HepG2 (cell line): ENCODE measurements around the gene PNPLA2. TPM values are rescaled to one million over a fixed set of nuclear protein-coding genes. Genes with fewer than 3 reads are reported as not detected.

Experiments
- ATF4 ChIP-seq, 2 experiments: fragments of 450-650 bp in 1 of 2; sonication (generic) in 1 of 2; formaldehyde crosslinking; IDR thresholded peaks; 2 replicates each; pipeline versions ENCODE4 v1.5.0 to v1.8.0; 2020 to 2022; ENCODE audit warnings: mild to moderate bottlenecking in 1 of 2, missing genetic modification reagents in 1 of 2
- CAMTA2 ChIP-seq: sonication (generic); formaldehyde crosslinking; IDR thresholded peaks from 2 replicates; pipeline ENCODE4 v1.4.0; 2020; ENCODE audit warnings: mild to moderate bottlenecking, missing genetic modification reagents, borderline replicate concordance
- CBX2 ChIP-seq, 2 experiments: fragments of 200-600 bp in 1 of 2; sonication (generic); formaldehyde crosslinking in 1 of 2; IDR thresholded peaks; 2 replicates each; pipeline versions ENCODE4 v1.7.0 to v1.8.1; 2018 to 2022; ENCODE audit warnings: low read depth in 2 of 2, low read length in 1 of 2, mild to moderate bottlenecking in 1 of 2, missing genetic modification reagents in 1 of 2
- CC2D1A ChIP-seq: sonication (generic); formaldehyde crosslinking; IDR thresholded peaks from 2 replicates; pipeline ENCODE4 v1.8.1; 2023; ENCODE audit warnings: mild to moderate bottlenecking, missing genetic modification reagents
- ESRRA ChIP-seq: sonication (generic); formaldehyde crosslinking; IDR thresholded peaks from 2 replicates; pipeline ENCODE4 v1.5.1; 2020; ENCODE audit warnings: mild to moderate bottlenecking, low read depth, missing genetic modification reagents
- HDAC1 ChIP-seq: sonication (generic); formaldehyde crosslinking; IDR thresholded peaks from 2 replicates; pipeline ENCODE4 v1.5.1; 2020; ENCODE audit warnings: mild to moderate bottlenecking, missing genetic modification reagents
- KDM3A ChIP-seq: IDR thresholded peaks from 2 replicates; pipeline ENCODE4 v1.6.1; 2018; ENCODE audit warnings: low read depth, missing compliant biosample characterization
- MEF2D ChIP-seq: sonication (generic); formaldehyde crosslinking; IDR thresholded peaks from 2 replicates; pipeline ENCODE4 v1.5.1; 2020; ENCODE audit warnings: mild to moderate bottlenecking, missing genetic modification reagents
- MTA1 ChIP-seq: sonication (generic); formaldehyde crosslinking; IDR thresholded peaks from 2 replicates; pipeline ENCODE4 v1.4.0; 2020; ENCODE audit warnings: missing genetic modification reagents, mild to moderate bottlenecking, borderline replicate concordance
- MYPOP ChIP-seq: sonication (generic); formaldehyde crosslinking; IDR thresholded peaks from 2 replicates; pipeline ENCODE4 v1.8.1; 2023; ENCODE audit warnings: mild to moderate bottlenecking, moderate library complexity, missing genetic modification reagents
- NCOR1 ChIP-seq: fragments of 200-600 bp; sonication (generic); IDR thresholded peaks from 2 replicates; pipeline ENCODE4 v1.7.0; 2017; ENCODE audit warnings: antibody characterized with exemption, low read length, borderline replicate concordance
- NR2F2 ChIP-seq: IDR thresholded peaks from 2 replicates; pipeline ENCODE4 v1.6.1; 2012; ENCODE audit warnings: low read depth, inconsistent platforms, borderline replicate concordance
- PAWR ChIP-seq: sonication (generic); formaldehyde crosslinking; IDR thresholded peaks from 2 replicates; pipeline ENCODE4 v1.4.0; 2020; ENCODE audit warnings: missing genetic modification reagents, mild to moderate bottlenecking, borderline replicate concordance
- SNAPC4 ChIP-seq: sonication (generic); formaldehyde crosslinking; IDR thresholded peaks from 2 replicates; pipeline ENCODE4 v1.4.0; 2020; ENCODE audit warnings: mild to moderate bottlenecking, missing genetic modification reagents
- THYN1 ChIP-seq: sonication (generic); formaldehyde crosslinking; IDR thresholded peaks from 2 replicates; pipeline ENCODE4 v1.8.1; 2023; ENCODE audit warnings: low read depth, mild to moderate bottlenecking, moderate library complexity, missing genetic modification reagents, borderline replicate concordance
- ZNF263 ChIP-seq: sonication (generic); formaldehyde crosslinking; IDR thresholded peaks from 2 replicates; pipeline ENCODE4 v1.4.0; 2020; ENCODE audit warnings: missing genetic modification reagents
- ZNF333 ChIP-seq: sonication (generic); formaldehyde crosslinking; IDR thresholded peaks from 2 replicates; pipeline ENCODE4 v1.4.0; 2020; ENCODE audit warnings: mild to moderate bottlenecking, missing genetic modification reagents, borderline replicate concordance
- ZNF614 ChIP-seq: IDR thresholded peaks from 2 replicates; pipeline ENCODE4 v1.6.1; 2018; ENCODE audit warnings: missing biosample characterization, missing genetic modification reagents, inconsistent platforms, borderline replicate concordance
- polyA plus RNA-seq, 8 experiments: library from polyadenylated mRNA; depleted of rRNA in 3 of 8; stranded (reverse) in 7 of 8; unstranded in 1 of 8; fragments of >200 nt; fragmentation: Illumina TruSeq in 4 of 8; extraction: Trizol in 4 of 8; gene quantifications; 2 replicates each; pipeline versions ENCODE4 v1.2.1 to v1.2.3, GENCODE V29; 2011 to 2016; ENCODE audit warnings: low read depth in 4 of 8, missing spikeins in 1 of 8, mixed read lengths in 1 of 8; ENCODE audit not compliant: insufficient read depth in 1 of 8
- total RNA-seq, 5 experiments: library from RNA; depleted of rRNA; stranded (reverse); fragments of >200 nt; fragmentation: Illumina TruSeq; extraction: Trizol; gene quantifications; 2 replicates each; pipeline ENCODE4 v1.2.3, GENCODE V29; 2016; ENCODE audit warnings: low read depth in 1 of 5
- TF ChIP-seq, protein P1 (sequence below): sonication (generic); formaldehyde crosslinking; IDR thresholded peaks from 2 replicates; pipeline ENCODE4 v1.4.0; 2020; ENCODE audit warnings: mild to moderate bottlenecking, missing genetic modification reagents

Gene PNPLA2
- total and polyA plus RNA-seq, 2 of the 13 experiments (the other 11 are each of a cell fraction or from before 2014, with no cell fraction given) = 10.5 to 43.2 TPM

DNA sequence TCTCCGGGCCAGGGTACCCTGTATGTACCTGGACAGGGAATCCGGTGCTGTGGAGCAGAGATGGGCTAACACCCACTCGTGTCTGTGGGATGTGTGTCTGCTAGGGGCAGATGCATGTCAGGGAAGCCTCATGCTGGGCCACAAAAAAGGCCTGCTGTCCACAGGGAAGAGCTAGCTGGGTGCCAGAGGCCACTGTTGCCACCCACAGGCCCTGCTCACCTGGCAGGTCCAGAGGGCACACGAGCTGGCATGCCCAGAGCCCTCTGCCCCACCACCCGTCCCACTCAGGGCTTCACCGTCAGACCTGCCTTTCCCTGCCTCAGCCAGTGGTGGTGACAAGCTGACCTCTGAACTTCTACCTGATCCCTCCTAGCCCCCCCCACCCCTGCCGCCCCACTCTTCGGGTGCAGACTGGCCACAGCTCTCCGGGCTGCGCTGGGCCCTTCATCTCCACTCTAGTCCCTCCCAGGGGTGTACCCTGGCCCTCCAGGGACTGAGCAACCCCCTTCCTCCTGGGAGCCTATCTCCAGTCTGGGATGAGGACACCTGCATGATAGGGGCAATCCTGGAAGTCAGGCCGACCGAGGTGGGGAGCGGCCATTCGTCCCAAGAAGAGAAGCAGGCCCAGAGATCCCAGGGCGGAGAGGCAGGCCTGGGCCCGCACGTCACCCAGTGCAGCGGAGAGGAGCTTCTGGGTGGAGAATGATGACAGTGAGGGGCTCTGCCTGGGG is 22.0 kb upstream of the PNPLA2 start (continued):
- TF ChIP-seq MEF2D (CRISPR knock-in tag) = no peak
- no peak for TF ChIP-seq CC2D1A (CRISPR knock-in tag)
- TF ChIP-seq NCOR1 = no peak
- peak; percentile 70 for TF ChIP-seq HDAC1 (CRISPR knock-in tag)
- TF ChIP-seq THYN1 = no peak; the same call in 1 of the 2 replicates
- TF ChIP-seq ZNF333 (CRISPR knock-in tag) = 0 out of 2 replicates have a peak, but pooled peaks have one; percentile 56
- TF ChIP-seq, protein P1, sequence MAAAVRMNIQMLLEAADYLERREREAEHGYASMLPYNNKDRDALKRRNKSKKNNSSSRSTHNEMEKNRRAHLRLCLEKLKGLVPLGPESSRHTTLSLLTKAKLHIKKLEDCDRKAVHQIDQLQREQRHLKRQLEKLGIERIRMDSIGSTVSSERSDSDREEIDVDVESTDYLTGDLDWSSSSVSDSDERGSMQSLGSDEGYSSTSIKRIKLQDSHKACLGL (CRISPR knock-in tag) = peak; percentile 3; the same call in 1 of the 2 replicates
- TF ChIP-seq ZNF614 (CRISPR knock-in tag) = 0 out of 2 replicates have a peak, but pooled peaks have one; percentile 4
- peak; percentile 33; the same call in 1 of the 2 replicates for TF ChIP-seq ESRRA
- TF ChIP-seq KDM3A (CRISPR knock-in tag) = 0 out of 2 replicates have a peak, but pooled peaks have one; percentile 1
- TF ChIP-seq MYPOP = no peak
- 0 out of 2 replicates have a peak, but pooled peaks have one; percentile 24 for TF ChIP-seq CAMTA2 (CRISPR knock-in tag)
- TF ChIP-seq ATF4 (CRISPR knock-in tag; IDR thresholded peaks at IDR 0.05) = no peak
- 0 out of 2 replicates have a peak, but pooled peaks have one; percentile 65 for TF ChIP-seq SNAPC4
- TF ChIP-seq MTA1 (CRISPR knock-in tag) = peak; percentile 31
- TF ChIP-seq PAWR (CRISPR knock-in tag) = no peak
- peak; percentile 19; the same call in 1 of the 2 replicates for TF ChIP-seq NR2F2
- no peak for TF ChIP-seq CBX2 (IDR thresholded peaks at IDR 0.05; ENCODE audit: low read depth, low read length)
- no peak for TF ChIP-seq CBX2 (CRISPR knock-in tag; IDR thresholded peaks at IDR 0.05; ENCODE audit: low read depth)
- TF ChIP-seq ZNF263 (CRISPR knock-in tag) = 0 out of 2 replicates have a peak, but pooled peaks have one; percentile 23
